ENCODE results near the gene TMEM131L. TPM values are rescaled to one million over a fixed set of nuclear protein-coding genes. Genes with fewer than 3 reads are reported as not detected.
"Not testable (repeated sequence)": the region's sequence is repeated elsewhere in the genome, so short reads cannot be mapped to it uniquely, and the experiment has no call there.

The TMEM131L gene
- polyA plus RNA-seq, 1 experiment = 6.0 TPM

DNA sequence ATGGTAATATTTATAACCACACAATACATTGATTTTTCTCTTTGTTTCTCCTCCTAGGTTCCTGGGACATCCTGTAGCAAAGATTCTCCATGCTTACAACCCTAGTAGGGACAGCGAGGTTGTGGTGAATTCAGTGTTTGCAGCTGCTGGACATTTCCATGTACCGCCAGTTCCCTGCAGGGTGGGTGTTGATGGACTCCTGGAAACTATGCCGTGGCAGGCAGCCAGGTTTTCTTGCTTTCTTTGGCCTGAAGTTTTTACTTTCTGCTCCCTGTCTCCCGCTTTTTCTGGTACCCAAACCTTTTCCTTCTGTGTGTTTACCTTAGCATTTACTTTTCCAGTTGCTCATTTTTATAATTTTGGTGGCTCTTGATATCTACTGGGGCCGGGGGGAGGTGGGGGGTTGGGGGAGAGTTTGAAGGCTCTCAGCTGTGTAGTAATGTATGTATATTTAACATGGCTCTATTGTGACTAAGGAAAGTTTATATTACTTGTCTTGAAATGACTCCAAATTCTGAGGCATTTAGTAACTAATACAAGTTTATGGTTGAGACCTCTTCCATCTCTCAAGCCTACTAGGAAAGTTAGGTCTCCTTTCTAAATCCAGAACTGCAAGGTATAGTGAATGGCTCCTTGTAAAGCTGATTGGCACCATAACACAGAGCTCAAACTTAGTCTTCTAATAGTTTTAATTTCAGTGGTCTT, 89.7 kb downstream of the TMEM131L start:
- Histone ChIP-seq H3K36me3 (ENCODE audit: control insufficient read depth, insufficient read depth, low read length) (no peaks in the 10 kb centered on the region), H3K4me3 (ENCODE audit: low read depth, low read length) (no peak overlapping the region), H3K27me3 (ENCODE audit: control insufficient read depth, insufficient read depth, low read length) (no peaks in the 10 kb centered on the region)
- TF ChIP-seq, protein P1, sequence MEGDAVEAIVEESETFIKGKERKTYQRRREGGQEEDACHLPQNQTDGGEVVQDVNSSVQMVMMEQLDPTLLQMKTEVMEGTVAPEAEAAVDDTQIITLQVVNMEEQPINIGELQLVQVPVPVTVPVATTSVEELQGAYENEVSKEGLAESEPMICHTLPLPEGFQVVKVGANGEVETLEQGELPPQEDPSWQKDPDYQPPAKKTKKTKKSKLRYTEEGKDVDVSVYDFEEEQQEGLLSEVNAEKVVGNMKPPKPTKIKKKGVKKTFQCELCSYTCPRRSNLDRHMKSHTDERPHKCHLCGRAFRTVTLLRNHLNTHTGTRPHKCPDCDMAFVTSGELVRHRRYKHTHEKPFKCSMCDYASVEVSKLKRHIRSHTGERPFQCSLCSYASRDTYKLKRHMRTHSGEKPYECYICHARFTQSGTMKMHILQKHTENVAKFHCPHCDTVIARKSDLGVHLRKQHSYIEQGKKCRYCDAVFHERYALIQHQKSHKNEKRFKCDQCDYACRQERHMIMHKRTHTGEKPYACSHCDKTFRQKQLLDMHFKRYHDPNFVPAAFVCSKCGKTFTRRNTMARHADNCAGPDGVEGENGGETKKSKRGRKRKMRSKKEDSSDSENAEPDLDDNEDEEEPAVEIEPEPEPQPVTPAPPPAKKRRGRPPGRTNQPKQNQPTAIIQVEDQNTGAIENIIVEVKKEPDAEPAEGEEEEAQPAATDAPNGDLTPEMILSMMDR (IDR thresholded peaks at IDR 0.05; ENCODE audit: insufficient read depth, low read depth, low read length) = no peak
- no peak for DNase-seq (ENCODE audit: low read depth)
- ChIA-PET CTCF (interaction anchor here (1.0 kb wide), 1 partner anchor 21 kb away, joined by 6 read pairs; no protein-coding TSS in a partner anchor), POLR2A (interaction anchor here (0.6 kb wide), 1 partner anchor 146 kb away, joined by 3 read pairs; no protein-coding TSS in a partner anchor)

DNA sequence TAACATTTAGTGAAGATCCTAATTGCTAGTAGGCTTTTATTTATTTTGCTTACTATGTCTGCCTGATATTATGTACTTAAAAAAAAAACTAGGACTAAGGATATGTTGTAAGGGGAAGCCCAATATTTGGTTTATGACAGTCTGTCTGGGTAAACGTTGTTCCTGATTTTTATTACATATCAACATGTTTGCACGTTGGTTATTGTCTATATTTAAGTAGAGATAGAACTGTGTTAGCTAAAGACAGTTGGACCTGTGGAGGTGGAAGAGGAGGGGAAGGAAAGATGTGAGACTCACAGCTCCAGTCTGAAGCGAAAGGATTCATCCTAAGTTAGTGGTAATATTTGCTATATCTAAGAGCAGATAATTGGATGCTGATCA, 90.3 kb downstream of the TMEM131L start:
- CTCF ChIA-PET = interaction anchor here (0.7 to 1.3 kb wide), 2 partner anchors 18 to 20 kb away, joined by 3 to 4 read pairs; no protein-coding TSS in a partner anchor
- Histone ChIP-seq H3K36me3 (ENCODE audit: control insufficient read depth, insufficient read depth, low read length) (no peaks in the 10 kb centered on the region), H3K27me3 (ENCODE audit: control insufficient read depth, insufficient read depth, low read length) (no peaks in the 10 kb centered on the region), H3K4me3 (ENCODE audit: low read depth, low read length) (no peak overlapping the region)
- no peak for DNase-seq (ENCODE audit: low read depth)
- POLR2A ChIA-PET = no interaction called here
- TF ChIP-seq, protein P1 (IDR thresholded peaks at IDR 0.05; ENCODE audit: insufficient read depth, low read depth, low read length) = no peak

DNA sequence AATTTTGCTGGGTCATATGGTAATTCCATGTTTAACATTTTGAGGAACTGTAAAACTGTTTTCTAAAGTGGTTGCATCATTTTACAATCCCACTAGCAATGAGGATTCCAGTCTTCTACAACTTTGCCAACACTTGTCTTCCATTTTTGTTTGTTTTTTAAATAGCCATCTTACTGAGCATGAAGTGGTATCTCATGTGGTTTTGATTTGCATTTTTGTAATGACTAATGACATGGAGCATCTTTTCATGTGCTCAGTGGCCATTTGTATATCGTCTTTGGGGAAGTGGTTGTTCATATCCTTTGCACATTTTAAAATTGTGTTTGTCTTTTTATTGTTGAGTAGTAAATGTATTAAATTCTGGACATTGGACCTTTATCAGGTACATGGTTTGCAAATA, 94.7 kb downstream of the TMEM131L start:
- H3K27me3 ChIP-seq (ENCODE audit: control insufficient read depth, insufficient read depth, low read length) = no peaks in the 10 kb centered on the region
- TF ChIP-seq, protein P1 (IDR thresholded peaks at IDR 0.05; ENCODE audit: insufficient read depth, low read depth, low read length) = no peak
- no peak overlapping the region for H3K4me3 ChIP-seq (ENCODE audit: low read depth, low read length)
- DNase-seq (ENCODE audit: low read depth) = no peak
- CTCF ChIA-PET = no interaction called here
- POLR2A ChIA-PET = no interaction called here
- H3K36me3 ChIP-seq (ENCODE audit: control insufficient read depth, insufficient read depth, low read length) = no peaks in the 10 kb centered on the region

DNA sequence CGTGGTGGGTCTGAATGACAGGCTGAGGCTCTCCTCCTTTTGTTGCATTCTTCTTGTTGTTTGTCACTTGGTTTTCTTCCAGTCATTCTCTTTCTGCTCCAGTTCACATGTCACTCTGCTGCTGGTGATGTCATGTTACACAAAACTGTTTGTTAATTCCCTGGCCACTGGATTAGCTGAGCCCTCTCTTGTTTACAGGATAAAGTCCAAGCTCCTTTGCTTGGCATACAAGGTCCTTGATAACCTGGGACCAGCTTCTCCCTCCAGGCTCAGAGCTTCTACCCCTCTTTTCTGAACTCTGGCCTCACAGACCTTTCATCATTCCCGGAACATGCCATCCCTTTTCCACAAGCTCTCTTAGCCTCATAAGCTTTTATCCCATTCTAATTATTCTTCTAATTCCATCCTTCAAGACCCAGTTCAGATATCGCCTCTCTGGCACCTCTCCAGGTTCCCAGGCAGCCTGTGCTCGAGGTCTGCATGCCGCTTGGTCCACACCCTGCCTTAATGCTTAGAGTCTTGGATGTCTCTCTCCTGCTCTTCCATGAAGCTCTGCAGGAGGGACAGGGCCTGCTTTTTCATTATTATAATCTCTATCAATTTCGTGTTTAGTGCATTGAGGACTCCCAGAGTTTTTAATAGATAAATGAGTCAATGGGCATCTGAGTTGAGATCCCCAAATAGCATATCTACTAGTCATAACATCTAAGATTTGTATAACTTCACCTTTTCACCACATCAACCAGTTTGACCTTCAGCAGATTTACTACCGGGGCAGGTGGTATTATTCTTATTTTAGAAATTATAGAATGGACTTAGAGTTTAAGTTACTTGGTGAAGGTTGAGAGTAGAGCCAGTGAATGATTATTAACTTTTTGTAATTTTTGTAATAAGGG, 98.7 kb downstream of the TMEM131L start:
- DNase-seq (ENCODE audit: low read depth) = no peak
- CTCF ChIA-PET = interaction anchor here (0.7 to 1.0 kb wide), 3 partner anchors 13 to 174 kb away, joined by 3 to 4 read pairs (median 3); no protein-coding TSS in a partner anchor
- Histone ChIP-seq H3K4me3 (ENCODE audit: low read depth, low read length) (no peak overlapping the region), H3K36me3 (ENCODE audit: control insufficient read depth, insufficient read depth, low read length) (no peaks in the 10 kb centered on the region), H3K27me3 (ENCODE audit: control insufficient read depth, insufficient read depth, low read length) (no peaks in the 10 kb centered on the region)
- POLR2A ChIA-PET = interaction anchor here (0.6 kb wide), 1 partner anchor 19 kb away, joined by 9 read pairs; no protein-coding TSS in a partner anchor
- TF ChIP-seq, protein P1 (IDR thresholded peaks at IDR 0.05; ENCODE audit: insufficient read depth, low read depth, low read length) = no peak

DNA sequence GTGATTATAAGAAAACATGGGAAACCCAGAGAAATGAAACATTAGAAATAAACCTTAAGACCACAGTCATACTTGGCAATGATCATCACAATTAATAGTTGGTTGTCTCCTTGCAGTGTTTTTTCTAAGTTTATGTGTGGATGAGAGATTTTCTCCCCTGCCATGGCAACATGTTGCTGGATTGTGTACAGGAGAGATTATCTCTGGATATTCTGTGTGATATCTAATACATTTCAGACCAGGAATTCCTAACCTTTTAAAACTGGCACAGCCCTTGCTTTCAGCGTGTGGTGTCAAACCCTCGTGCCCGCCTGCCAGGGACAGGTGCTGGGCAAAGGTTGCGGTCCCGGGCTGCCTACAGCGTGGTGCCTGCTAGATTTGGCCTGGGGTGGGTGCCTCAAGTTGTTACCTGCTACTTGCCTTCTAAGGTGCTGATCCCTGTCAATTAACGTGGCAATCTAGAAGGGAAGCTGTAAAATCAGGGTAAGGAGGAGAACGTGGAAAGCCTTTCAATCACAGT, 100.5 kb downstream of the TMEM131L start:
- CTCF ChIA-PET = interaction anchor here (0.6 to 1.7 kb wide), 2 partner anchors 14 to 905 kb away, joined by 3 read pairs; no protein-coding TSS in a partner anchor
- no peak for DNase-seq (ENCODE audit: low read depth)
- H3K27me3 ChIP-seq (ENCODE audit: control insufficient read depth, insufficient read depth, low read length) = no peaks in the 10 kb centered on the region
- H3K4me3 ChIP-seq (ENCODE audit: low read depth, low read length) = no peak overlapping the region
- TF ChIP-seq, protein P1 (IDR thresholded peaks at IDR 0.05; ENCODE audit: insufficient read depth, low read depth, low read length) = no peak
- H3K36me3 ChIP-seq (ENCODE audit: control insufficient read depth, insufficient read depth, low read length) = no peaks in the 10 kb centered on the region
- POLR2A ChIA-PET = no interaction called here

DNA sequence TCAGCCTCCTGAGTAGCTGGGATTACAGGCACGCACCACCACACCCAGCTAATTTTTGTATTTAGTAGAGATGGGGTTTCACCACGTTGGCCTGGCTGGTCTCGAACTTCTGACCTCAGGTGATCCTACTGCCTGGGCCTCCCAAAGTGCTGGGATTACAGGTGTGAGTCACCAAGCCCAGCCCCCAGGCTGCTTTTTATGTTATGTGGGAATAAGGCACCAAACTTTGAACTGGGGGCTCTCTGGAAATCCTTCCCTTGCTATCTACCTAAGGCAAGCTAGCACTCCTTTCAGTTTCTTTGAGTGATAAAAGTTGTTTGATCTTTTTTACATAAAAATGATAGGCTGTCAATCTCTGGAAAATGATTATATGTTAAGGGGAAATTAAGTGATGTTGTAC, 101.5 kb downstream of the TMEM131L start:
- H3K36me3 ChIP-seq (ENCODE audit: control insufficient read depth, insufficient read depth, low read length); DNase-seq (ENCODE audit: low read depth); H3K4me3 ChIP-seq (ENCODE audit: low read depth, low read length); H3K27me3 ChIP-seq (ENCODE audit: control insufficient read depth, insufficient read depth, low read length); POLR2A ChIA-PET: not testable (repeated sequence)
- CTCF ChIA-PET = interaction anchor here (1.5 to 1.7 kb wide), 2 partner anchors 15 to 425 kb away, joined by 3 to 6 read pairs; no protein-coding TSS in a partner anchor
